Hepatocyte (in vitro differentiated cells): ENCODE results near the gene NOTUM. TPM values are rescaled to one million over a fixed set of nuclear protein-coding genes. Genes with fewer than 3 reads are reported as not detected.
"Not testable (repeated sequence)": the region's sequence is repeated elsewhere in the genome, so short reads cannot be mapped to it uniquely, and the experiment has no call there.

Source experiments
- DNase-seq: peaks from one replicate; pipeline ENCODE4 v3.0.0-alpha.2; 2016; ENCODE audit warnings: low spot score
- H2AFZ ChIP-seq: fragments of 200-600 bp; sonication (generic); 2 replicates; pipeline ENCODE4 v1.6.0; 2016; ENCODE audit warnings: antibody characterized with exemption, mild to moderate bottlenecking
- H3K27ac ChIP-seq: fragments of 200-600 bp; sonication (generic); 2 replicates; pipeline ENCODE4 v1.5.1; 2016; ENCODE audit warnings: mild to moderate bottlenecking
- H3K27me3 ChIP-seq: fragments of 200-600 bp; sonication (generic); 2 replicates; pipeline ENCODE4 v1.6.1; 2016
- H3K36me3 ChIP-seq: fragments of 200-600 bp; sonication (generic); replicated peaks from 2 replicates; pipeline ENCODE4 v1.5.1; 2016; ENCODE audit warnings: low read depth; ENCODE audit not compliant: insufficient read depth
- H3K4me1 ChIP-seq: fragments of 200-600 bp; sonication (generic); 2 replicates; pipeline ENCODE4 v1.5.1; 2016; ENCODE audit warnings: mild to moderate bottlenecking, moderate library complexity; ENCODE audit not compliant: insufficient read depth
- H3K4me2 ChIP-seq: fragments of 200-600 bp; sonication (generic); 2 replicates; pipeline ENCODE4 v1.6.0; 2016
- H3K4me3 ChIP-seq: fragments of 200-600 bp; sonication (generic); 2 replicates; pipeline ENCODE4 v1.5.1; 2016; ENCODE audit warnings: mild to moderate bottlenecking
- H3K79me2 ChIP-seq: fragments of 200-600 bp; sonication (generic); 2 replicates; pipeline ENCODE4 v1.6.0; 2017; ENCODE audit warnings: mild to moderate bottlenecking
- H3K9me2 ChIP-seq: fragments of 200-600 bp; sonication (generic); replicated peaks from 2 replicates; pipeline ENCODE4 v1.6.0; 2017; ENCODE audit warnings: mild to moderate bottlenecking; ENCODE audit not compliant: insufficient read depth
- H3K9me3 ChIP-seq: fragments of 200-600 bp; sonication (generic); 2 replicates; pipeline ENCODE4 v1.5.1; 2016; ENCODE audit warnings: low read depth, mild to moderate bottlenecking
- H4K20me1 ChIP-seq: fragments of 200-600 bp; sonication (generic); 2 replicates; pipeline ENCODE4 v1.6.0; 2016; ENCODE audit warnings: mild to moderate bottlenecking; ENCODE audit not compliant: insufficient read depth, poor library complexity, severe bottlenecking
- EZH2 ChIP-seq: fragments of 200-600 bp; sonication (generic); IDR thresholded peaks from 2 replicates; pipeline ENCODE4 v1.6.1; 2016; ENCODE audit warnings: antibody characterized with exemption, mild to moderate bottlenecking, borderline replicate concordance
- EZH2phosphoT487 ChIP-seq: fragments of 200-600 bp; sonication (generic); IDR thresholded peaks from one replicate; pipeline ENCODE4 v1.6.1; 2018; ENCODE audit warnings: antibody characterized with exemption, mild to moderate bottlenecking, low read depth, moderate library complexity; ENCODE audit not compliant: unreplicated experiment, severe bottlenecking
- WGBS: methylation state at CpG from one replicate; pipeline ENCODE4 v1.1.6; 2016; ENCODE audit warnings: low lambda C conversion rate; ENCODE audit errors: missing lambda C conversion rate; 5-methylcytosine and 5-hydroxymethylcytosine counted together
- polyA plus RNA-seq: library from polyadenylated mRNA; unstranded; fragments of >200 nt; fragmentation: Nextera tagmentation; extraction: Ambion mirVana; gene quantifications from 2 replicates; pipeline ENCODE4 v1.2.1, GENCODE V29; 2016
- total RNA-seq: library from RNA; depleted of rRNA; stranded (reverse); fragments of >200 nt; gene quantifications from 2 replicates; pipeline ENCODE4 v1.2.3, GENCODE V29; 2014
- TF ChIP-seq, protein P1 (sequence below): fragments of 200-600 bp; sonication (generic); IDR thresholded peaks from 2 replicates; pipeline ENCODE4 v1.5.1; 2016; ENCODE audit warnings: antibody characterized with exemption, mild to moderate bottlenecking; ENCODE audit not compliant: poor library complexity

The NOTUM gene
- total and polyA plus RNA-seq, 2 experiments from 2014 or later = 1.0 to 4.7 TPM

- Histone ChIP-seq H3K36me3 (no peaks in the 10 kb centered on the region), H3K4me2 (no peak overlapping the region), H3K4me3 (no peak overlapping the region), H2AFZ (no peak overlapping the region), H3K9me2 (no peaks in the 10 kb centered on the region), H3K27ac (no peak overlapping the region), H3K4me1 (no peaks in the 10 kb centered on the region), H3K9me3 (no peaks in the 10 kb centered on the region), H3K27me3 (no peaks in the 10 kb centered on the region), H4K20me1 (no peaks in the 10 kb centered on the region), H3K79me2 (no peaks in the 10 kb centered on the region)
- TF ChIP-seq EZH2 (no peak), EZH2phosphoT487 (no peak)
- TF ChIP-seq, protein P1, sequence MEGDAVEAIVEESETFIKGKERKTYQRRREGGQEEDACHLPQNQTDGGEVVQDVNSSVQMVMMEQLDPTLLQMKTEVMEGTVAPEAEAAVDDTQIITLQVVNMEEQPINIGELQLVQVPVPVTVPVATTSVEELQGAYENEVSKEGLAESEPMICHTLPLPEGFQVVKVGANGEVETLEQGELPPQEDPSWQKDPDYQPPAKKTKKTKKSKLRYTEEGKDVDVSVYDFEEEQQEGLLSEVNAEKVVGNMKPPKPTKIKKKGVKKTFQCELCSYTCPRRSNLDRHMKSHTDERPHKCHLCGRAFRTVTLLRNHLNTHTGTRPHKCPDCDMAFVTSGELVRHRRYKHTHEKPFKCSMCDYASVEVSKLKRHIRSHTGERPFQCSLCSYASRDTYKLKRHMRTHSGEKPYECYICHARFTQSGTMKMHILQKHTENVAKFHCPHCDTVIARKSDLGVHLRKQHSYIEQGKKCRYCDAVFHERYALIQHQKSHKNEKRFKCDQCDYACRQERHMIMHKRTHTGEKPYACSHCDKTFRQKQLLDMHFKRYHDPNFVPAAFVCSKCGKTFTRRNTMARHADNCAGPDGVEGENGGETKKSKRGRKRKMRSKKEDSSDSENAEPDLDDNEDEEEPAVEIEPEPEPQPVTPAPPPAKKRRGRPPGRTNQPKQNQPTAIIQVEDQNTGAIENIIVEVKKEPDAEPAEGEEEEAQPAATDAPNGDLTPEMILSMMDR = no peak
- WGBS = 94% methylated on average over 15 of the region's 21 CpGs
- no peak for DNase-seq
Observed at GRCh38 chr17:81984773-81985410, 23.9 kb upstream of the NOTUM start.

- Histone ChIP-seq H2AFZ (no peak overlapping the region), H3K4me2 (no peak overlapping the region), H3K27me3 (no peaks in the 10 kb centered on the region), H3K9me2 (no peaks in the 10 kb centered on the region), H3K4me1 (peaks cover under 1% of the 10 kb centered on the region), H4K20me1 (no peaks in the 10 kb centered on the region), H3K9me3 (no peaks in the 10 kb centered on the region), H3K36me3 (no peaks in the 10 kb centered on the region), H3K4me3 (no peak overlapping the region), H3K79me2 (no peaks in the 10 kb centered on the region), H3K27ac (no peak overlapping the region)
- TF ChIP-seq EZH2 (no peak), EZH2phosphoT487 (no peak)
- TF ChIP-seq, protein P1 = no peak
- no peak for DNase-seq
- 98% methylated on average over 25 of the region's 26 CpGs for WGBS
Observed at GRCh38 chr17:81983639-81984373, 22.8 kb upstream of the NOTUM start.

DNA sequence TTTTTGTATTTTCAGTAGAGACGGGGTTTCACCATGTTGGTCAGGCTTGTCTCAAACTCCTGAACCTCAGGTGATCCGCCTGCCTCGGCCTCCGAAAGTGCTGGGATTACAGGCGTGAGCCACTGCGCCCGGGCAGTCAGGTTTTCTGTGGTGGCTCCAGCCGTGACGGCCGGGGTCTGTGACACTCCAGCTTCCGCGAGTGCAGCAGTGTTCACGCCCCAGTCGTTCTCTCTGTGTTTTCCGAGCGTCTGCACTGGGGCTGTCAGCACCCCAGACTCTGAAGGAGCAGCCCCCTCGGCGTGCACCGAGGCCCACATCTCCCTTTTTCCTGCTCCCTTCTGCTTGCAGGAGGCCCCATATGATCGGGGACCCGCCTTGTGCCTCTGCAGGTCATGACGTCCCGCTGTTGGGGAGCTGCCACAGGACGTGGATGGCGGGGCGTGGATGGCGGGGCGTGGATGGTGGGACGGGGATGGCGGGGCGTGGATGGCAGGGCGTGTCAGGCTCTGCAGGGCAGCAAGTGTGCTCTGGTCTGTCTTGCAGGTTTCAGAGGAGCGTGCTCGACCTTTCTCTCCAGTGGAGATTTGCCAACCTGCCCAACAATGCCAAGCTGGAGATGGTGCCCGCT, 22.1 kb upstream of the NOTUM start:
- no peak overlapping the region for H3K27ac ChIP-seq
- H3K9me2 ChIP-seq = no peaks in the 10 kb centered on the region
- H3K4me2 ChIP-seq = no peak overlapping the region
- H3K4me1 ChIP-seq = peaks cover 6% of the 10 kb centered on the region
- H3K9me3 ChIP-seq = no peaks in the 10 kb centered on the region
- no peaks in the 10 kb centered on the region for H3K27me3 ChIP-seq
- DNase-seq = no peak
- TF ChIP-seq EZH2 = no peak
- TF ChIP-seq, protein P1 = no peak
- no peak for TF ChIP-seq EZH2phosphoT487
- H2AFZ ChIP-seq = no peak overlapping the region
- no peak overlapping the region for H3K4me3 ChIP-seq
- peaks cover 4% of the 10 kb centered on the region for H3K79me2 ChIP-seq
- H3K36me3 ChIP-seq = no peaks in the 10 kb centered on the region
- 97% methylated on average over 27 of the region's 35 CpGs for WGBS
- no peaks in the 10 kb centered on the region for H4K20me1 ChIP-seq

GRCh38 chr17:81981511-81981910, 20.5 kb upstream of the NOTUM start:
- WGBS = 97% methylated on average over 12 of the region's 12 CpGs
- not testable (repeated sequence) for H3K36me3 ChIP-seq, H3K9me3 ChIP-seq, H3K4me2 ChIP-seq, H3K4me3 ChIP-seq, DNase-seq, H4K20me1 ChIP-seq, H3K27ac ChIP-seq, H3K27me3 ChIP-seq, H2AFZ ChIP-seq, H3K9me2 ChIP-seq, H3K79me2 ChIP-seq
- peaks cover 11% of the 10 kb centered on the region for H3K4me1 ChIP-seq
